ENCODE data around the gene CNGA1.

Gene CNGA1

GRCh38 chr4:48016141-48017107 is at the start of gene CNGA1, which contains the start of gene NIPAL1:
CNGA1 (minus strand) TSS chr4:48016681; CDS start chr4:47952689, 63,992 bp downstream.
NIPAL1 (plus strand) TSS chr4:48016772; CDS start chr4:48016840, 68 bp downstream.
- DNase-seq (ENCODE audit: low read depth in 1 of 2, low spot score in 1 of 2): peak; percentile 44 to 73

GRCh38 chr4:48065587-48066052 is 49.1 kb upstream of the CNGA1 start:
- no peak for DNase-seq (ENCODE audit: low read depth in 1 of 2, low spot score in 1 of 2)

- DNase-seq (ENCODE audit: low read depth in 1 of 2, low spot score in 1 of 2): no peak
These were observed 47.9 kb upstream of the CNGA1 start for GRCh38 chr4:48064349-48064748.

- DNase-seq (ENCODE audit: low read depth in 1 of 2, low spot score in 1 of 2): no peak
These were observed 42.4 kb upstream of the CNGA1 start for GRCh38 chr4:48058617-48059530.

GRCh38 chr4:48051078-48051477 is 34.6 kb upstream of the CNGA1 start:
- no peak for DNase-seq (ENCODE audit: low read depth in 1 of 2, low spot score in 1 of 2)

- DNase-seq (ENCODE audit: low read depth in 1 of 2, low spot score in 1 of 2): no peak
These were observed 33.0 kb upstream of the CNGA1 start for GRCh38 chr4:48049483-48049882.

- DNase-seq (ENCODE audit: low read depth in 1 of 2, low spot score in 1 of 2): no peak
These were observed 31.4 kb upstream of the CNGA1 start for GRCh38 chr4:48047896-48048295.

GRCh38 chr4:48047421-48047844 is 31.0 kb upstream of the CNGA1 start:
- peak; percentile 20 to 30 for DNase-seq (ENCODE audit: low read depth in 1 of 2, low spot score in 1 of 2)

- no peak for DNase-seq (ENCODE audit: low read depth in 1 of 2, low spot score in 1 of 2)
These were observed 29.6 kb upstream of the CNGA1 start for GRCh38 chr4:48046059-48046458.

- no peak for DNase-seq (ENCODE audit: low read depth in 1 of 2, low spot score in 1 of 2)
These were observed 27.8 kb upstream of the CNGA1 start for GRCh38 chr4:48044298-48044697.

- DNase-seq (ENCODE audit: low read depth in 1 of 2, low spot score in 1 of 2): no peak
These were observed 27.0 kb upstream of the CNGA1 start for GRCh38 chr4:48043504-48043903.

- DNase-seq (ENCODE audit: low read depth in 1 of 2, low spot score in 1 of 2): no peak
These were observed 26.5 kb upstream of the CNGA1 start for GRCh38 chr4:48042979-48043461.

- DNase-seq (ENCODE audit: low read depth in 1 of 2, low spot score in 1 of 2): no peak
These were observed 25.2 kb upstream of the CNGA1 start for GRCh38 chr4:48041535-48042137.

- DNase-seq (ENCODE audit: low read depth in 1 of 2, low spot score in 1 of 2): no peak
These were observed 23.1 kb upstream of the CNGA1 start for GRCh38 chr4:48039561-48039960.

- DNase-seq (ENCODE audit: low read depth in 1 of 2, low spot score in 1 of 2): no peak
These were observed 22.2 kb upstream of the CNGA1 start for GRCh38 chr4:48038666-48039065.

- no peak for DNase-seq (ENCODE audit: low read depth in 1 of 2, low spot score in 1 of 2)
These were observed 20.6 kb upstream of the CNGA1 start for GRCh38 chr4:48037117-48037462.

GRCh38 chr4:48035952-48036351 is 19.5 kb upstream of the CNGA1 start:
- no peak for DNase-seq (ENCODE audit: low read depth in 1 of 2, low spot score in 1 of 2)

- peak in 1 of 2 donors; percentile 33 for DNase-seq (ENCODE audit: low read depth in 1 of 2, low spot score in 1 of 2)
These were observed 17.4 kb upstream of the CNGA1 start for GRCh38 chr4:48033825-48034413.

GRCh38 chr4:48033412-48033811 is 16.9 kb upstream of the CNGA1 start:
- no peak for DNase-seq (ENCODE audit: low read depth in 1 of 2, low spot score in 1 of 2)

- DNase-seq (ENCODE audit: low read depth in 1 of 2, low spot score in 1 of 2): no peak
These were observed 16.2 kb upstream of the CNGA1 start for GRCh38 chr4:48032721-48033120.
